ENCODE measurements around the gene PCDH20.

GRCh38 chr13:61417086-61417570 is 1.5 kb upstream of the PCDH20 start:
- no peak for TF ChIP-seq CTCF (IDR thresholded peaks at IDR 0.05 in 4 of 5, conservative IDR thresholded peaks at IDR 0.05 in 1 of 5)
- no peak for TF ChIP-seq POLR2A (IDR thresholded peaks at IDR 0.05)

Data from gastrocnemius medialis (tissue), 4 donors.